ENCODE data around the gene FRMD1.

GRCh38 chr6:168098431-168098861, 19.4 kb upstream of the FRMD1 start:
- TF ChIP-seq GATA3 (IDR thresholded peaks at IDR 0.05; ENCODE audit: low read depth, low read length), result no peak
- TF ChIP-seq GATA2 (IDR thresholded peaks at IDR 0.05; ENCODE audit: low read depth, low read length), result no peak

All from SH-SY5Y (cell line).